H9 (cell line): ENCODE results near the gene IAH1. TPM values are rescaled to one million over a fixed set of nuclear protein-coding genes. Genes with fewer than 3 reads are reported as not detected.

Experiments used
- DNase-seq: peaks from one replicate; pipeline ENCODE4 v3.0.0-alpha.2; 2017
- H2AFZ ChIP-seq: one replicate; pipeline ENCODE4 v1.6.1; 2013; ENCODE audit warnings: mild to moderate bottlenecking, low read length, control low read depth, moderate library complexity
- H2AK5ac ChIP-seq: 2 replicates; pipeline ENCODE4 v1.6.1; 2013; ENCODE audit warnings: low read length, control low read depth, mixed read lengths; ENCODE audit not compliant: insufficient read length
- H2BK120ac ChIP-seq: one replicate; pipeline ENCODE4 v1.6.1; 2013; ENCODE audit warnings: low read depth, mild to moderate bottlenecking, low read length, control low read depth, inconsistent platforms; ENCODE audit not compliant: poor library complexity, severe bottlenecking
- H2BK12ac ChIP-seq: 2 replicates; pipeline ENCODE4 v1.6.1; 2013; ENCODE audit warnings: low read length, control low read depth, mixed read lengths, low read depth; ENCODE audit not compliant: insufficient read length
- H2BK15ac ChIP-seq: 2 replicates; pipeline ENCODE4 v1.6.1; 2013; ENCODE audit warnings: low read depth, low read length, control low read depth
- H2BK20ac ChIP-seq: one replicate; pipeline ENCODE4 v1.6.1; 2013; ENCODE audit warnings: low read depth, mild to moderate bottlenecking, low read length, control low read depth, inconsistent platforms; ENCODE audit not compliant: poor library complexity, severe bottlenecking
- H2BK5ac ChIP-seq: 2 replicates; pipeline ENCODE4 v1.6.1; 2013; ENCODE audit warnings: low read length, control low read depth, mixed read lengths; ENCODE audit not compliant: insufficient read length
- H3K14ac ChIP-seq: 2 replicates; pipeline ENCODE4 v1.6.1; 2013; ENCODE audit warnings: low read length, control low read depth; ENCODE audit not compliant: insufficient read depth
- H3K18ac ChIP-seq: 2 replicates; pipeline ENCODE4 v1.6.1; 2013; ENCODE audit warnings: low read depth, mild to moderate bottlenecking, mixed read lengths, low read length, control low read depth; ENCODE audit not compliant: insufficient read length
- H3K23ac ChIP-seq: 2 replicates; pipeline ENCODE4 v1.6.1; 2013; ENCODE audit warnings: low read length, control low read depth, mixed read lengths, low read depth; ENCODE audit not compliant: insufficient read length
- H3K23me2 ChIP-seq: 2 replicates; pipeline ENCODE4 v1.6.1; 2013; ENCODE audit warnings: low read depth, mild to moderate bottlenecking, mixed read lengths, low read length, control low read depth; ENCODE audit not compliant: insufficient read length, poor library complexity, severe bottlenecking
- H3K27ac ChIP-seq: 2 replicates; pipeline ENCODE4 v1.5.1; 2013; ENCODE audit warnings: low read length, control low read depth, mixed read lengths, low read depth; ENCODE audit not compliant: insufficient read length
- H3K27me3 ChIP-seq: 2 replicates; pipeline ENCODE4 v1.6.1; 2013; ENCODE audit warnings: low read length, control low read depth, inconsistent platforms; ENCODE audit not compliant: insufficient read depth
- H3K4ac ChIP-seq: 2 replicates; pipeline ENCODE4 v1.6.1; 2013; ENCODE audit warnings: low read depth, mild to moderate bottlenecking, control low read depth, inconsistent platforms, low read length, moderate library complexity
- H3K4me1 ChIP-seq: 2 replicates; pipeline ENCODE4 v1.6.1; 2013; ENCODE audit warnings: low read length, control low read depth, inconsistent platforms; ENCODE audit not compliant: insufficient read depth
- H3K4me2 ChIP-seq: 2 replicates; pipeline ENCODE4 v1.6.1; 2013; ENCODE audit warnings: low read length, control low read depth, mixed read lengths; ENCODE audit not compliant: insufficient read length, insufficient read depth
- H3K56ac ChIP-seq: 2 replicates; pipeline ENCODE4 v1.6.1; 2013; ENCODE audit warnings: low read depth, mild to moderate bottlenecking, mixed read lengths, low read length, control low read depth; ENCODE audit not compliant: insufficient read length
- H3K79me1 ChIP-seq: 2 replicates; pipeline ENCODE4 v1.6.1; 2013; ENCODE audit warnings: low read depth, mild to moderate bottlenecking, moderate library complexity, low read length, control low read depth, inconsistent platforms; ENCODE audit not compliant: insufficient read depth, poor library complexity, severe bottlenecking
- H3K79me2 ChIP-seq: 2 replicates; pipeline ENCODE4 v1.6.1; 2013; ENCODE audit warnings: low read length, control low read depth, inconsistent platforms; ENCODE audit not compliant: insufficient read depth
- H3K9ac ChIP-seq: 2 replicates; pipeline ENCODE4 v1.6.1; 2013; ENCODE audit warnings: low read length, control low read depth, mixed read lengths; ENCODE audit not compliant: insufficient read length; ENCODE audit errors: extremely low read depth
- H3K9me3 ChIP-seq: one replicate; pipeline ENCODE4 v1.6.1; 2013; ENCODE audit warnings: low read depth, low read length, inconsistent platforms; ENCODE audit not compliant: control insufficient read depth
- H3T11ph ChIP-seq: one replicate; pipeline ENCODE4 v1.6.1; 2013; ENCODE audit warnings: mild to moderate bottlenecking, low read length, control low read depth, inconsistent platforms
- H4K20me1 ChIP-seq: one replicate; pipeline ENCODE4 v1.6.1; 2013; ENCODE audit not compliant: control insufficient read depth, insufficient read length, insufficient read depth
- H4K5ac ChIP-seq: 2 replicates; pipeline ENCODE4 v1.6.1; 2013; ENCODE audit warnings: low read depth, mild to moderate bottlenecking, mixed read lengths, low read length, control low read depth; ENCODE audit not compliant: insufficient read length
- H4K8ac ChIP-seq: replicated peaks from 2 replicates; pipeline ENCODE4 v1.6.1; 2013; ENCODE audit warnings: low read length, control low read depth, mixed read lengths, low read depth; ENCODE audit not compliant: insufficient read length
- H4K91ac ChIP-seq: 2 replicates; pipeline ENCODE4 v1.6.1; 2013; ENCODE audit warnings: low read depth, mild to moderate bottlenecking, moderate library complexity, mixed read lengths, low read length, control low read depth; ENCODE audit not compliant: insufficient read length
- H3K27ac Mint-ChIP-seq, 3 experiments: 2 replicates in 2 of 3; 3 replicates in 1 of 3; pipeline ENCODE4 v1.8.0; 2020 to 2021; ENCODE audit warnings: mixed read lengths in 3 of 3, mild to moderate bottlenecking in 1 of 3, moderate library complexity in 1 of 3
- H3K27me3 Mint-ChIP-seq: 2 replicates; pipeline ENCODE4 v1.8.0; 2021; ENCODE audit warnings: low read depth, mild to moderate bottlenecking, moderate library complexity, mixed read lengths
- H3K36me3 Mint-ChIP-seq, 3 experiments: 2 replicates in 2 of 3; 3 replicates in 1 of 3; pipeline ENCODE4 v1.8.0; 2020 to 2021; ENCODE audit warnings: low read depth in 3 of 3, mixed read lengths in 3 of 3; ENCODE audit not compliant: insufficient read depth in 1 of 3
- H3K4me1 Mint-ChIP-seq, 2 experiments: 2 replicates each; pipeline ENCODE4 v1.8.0; 2020; ENCODE audit warnings: mixed read lengths in 2 of 2
- H3K4me3 Mint-ChIP-seq, 2 experiments: 2 replicates in 1 of 2; 3 replicates in 1 of 2; pipeline ENCODE4 v1.8.0; 2020 to 2021; ENCODE audit warnings: mild to moderate bottlenecking in 2 of 2, mixed read lengths in 2 of 2, moderate library complexity in 1 of 2
- H3K9me3 Mint-ChIP-seq, 2 experiments: 2 replicates in 1 of 2; 3 replicates in 1 of 2; pipeline ENCODE4 v1.8.0; 2020; ENCODE audit warnings: mild to moderate bottlenecking in 2 of 2, mixed read lengths in 2 of 2, moderate library complexity in 1 of 2
- WGBS: extraction: QIAGEN DNeasy Blood & Tissue Kit; methylation state at CpG from one replicate; pipeline ENCODE4 v1.1.7; 2013; ENCODE audit warnings: missing lambda C conversion rate, low lambda C conversion rate, mixed read lengths; ENCODE audit not compliant: insufficient read length; ENCODE audit errors: extremely low coverage; 5-methylcytosine and 5-hydroxymethylcytosine counted together
- total RNA-seq: library from RNA; stranded (reverse); gene quantifications from 2 replicates; pipeline ENCODE4 v1.2.1, GENCODE V29; 2021
- TF ChIP-seq, protein P1 (sequence below): fragments of 200-600 bp; sonication (generic); conservative IDR thresholded peaks from 3 replicates; pipeline ENCODE4 v1.8.0; 2021; ENCODE audit warnings: antibody characterized with exemption, mild to moderate bottlenecking

The IAH1 gene
- total RNA-seq, 1 experiment from 2014 or later = 25.6 TPM

- Mint-ChIP-seq H3K4me1 (no peaks in the 10 kb centered on the region), H3K27me3 (no peaks in the 10 kb centered on the region), H3K36me3 (peaks cover 35 to 72% (median 68%) of the 10 kb centered on the region in 3 experiments; a peak in 6 of 7 replicates), H3K4me3 (no peak overlapping the region), H3K9me3 (no peaks in the 10 kb centered on the region), H3K27ac (no peak overlapping the region)
- H4K8ac ChIP-seq = no peak overlapping the region
- no peaks in the 10 kb centered on the region for H3K23me2 ChIP-seq
- no peak overlapping the region for H2AK5ac ChIP-seq
- no peaks in the 10 kb centered on the region for H3K79me1 ChIP-seq
- no peak overlapping the region for H3K14ac ChIP-seq
- no CpG with 5 or more reads among the region's 1 CpG for WGBS
- no peak overlapping the region for H2BK20ac ChIP-seq
- no peaks in the 10 kb centered on the region for H4K20me1 ChIP-seq
- DNase-seq = no peak
- no peak overlapping the region for H2AFZ ChIP-seq
- H3K18ac ChIP-seq = no peak overlapping the region
- H2BK120ac ChIP-seq = no peak overlapping the region
- H3K56ac ChIP-seq = no peak overlapping the region
- no peaks in the 10 kb centered on the region for H3K9me3 ChIP-seq
- no peak overlapping the region for H3K23ac ChIP-seq
- H2BK12ac ChIP-seq = no peak overlapping the region
- H4K5ac ChIP-seq = no peak overlapping the region
- TF ChIP-seq, protein P1, sequence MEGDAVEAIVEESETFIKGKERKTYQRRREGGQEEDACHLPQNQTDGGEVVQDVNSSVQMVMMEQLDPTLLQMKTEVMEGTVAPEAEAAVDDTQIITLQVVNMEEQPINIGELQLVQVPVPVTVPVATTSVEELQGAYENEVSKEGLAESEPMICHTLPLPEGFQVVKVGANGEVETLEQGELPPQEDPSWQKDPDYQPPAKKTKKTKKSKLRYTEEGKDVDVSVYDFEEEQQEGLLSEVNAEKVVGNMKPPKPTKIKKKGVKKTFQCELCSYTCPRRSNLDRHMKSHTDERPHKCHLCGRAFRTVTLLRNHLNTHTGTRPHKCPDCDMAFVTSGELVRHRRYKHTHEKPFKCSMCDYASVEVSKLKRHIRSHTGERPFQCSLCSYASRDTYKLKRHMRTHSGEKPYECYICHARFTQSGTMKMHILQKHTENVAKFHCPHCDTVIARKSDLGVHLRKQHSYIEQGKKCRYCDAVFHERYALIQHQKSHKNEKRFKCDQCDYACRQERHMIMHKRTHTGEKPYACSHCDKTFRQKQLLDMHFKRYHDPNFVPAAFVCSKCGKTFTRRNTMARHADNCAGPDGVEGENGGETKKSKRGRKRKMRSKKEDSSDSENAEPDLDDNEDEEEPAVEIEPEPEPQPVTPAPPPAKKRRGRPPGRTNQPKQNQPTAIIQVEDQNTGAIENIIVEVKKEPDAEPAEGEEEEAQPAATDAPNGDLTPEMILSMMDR = no peak
- no peak overlapping the region for H3T11ph ChIP-seq
- H4K91ac ChIP-seq = no peak overlapping the region
- H3K4me2 ChIP-seq = no peak overlapping the region
- no peak overlapping the region for H3K9ac ChIP-seq
- H3K4ac ChIP-seq = no peak overlapping the region
- no peaks in the 10 kb centered on the region for H3K79me2 ChIP-seq
- no peak overlapping the region for H3K27ac ChIP-seq
- no peak overlapping the region for H2BK15ac ChIP-seq
- no peaks in the 10 kb centered on the region for H3K27me3 ChIP-seq
- no peak overlapping the region for H2BK5ac ChIP-seq
- no peaks in the 10 kb centered on the region for H3K4me1 ChIP-seq
Measured at GRCh38 chr2:9440058-9440727, 34.2 kb upstream of the IAH1 start.
